Trophoblast cell (in vitro differentiated cells and primary cell): ENCODE results near the gene EHF.

Experiments
- DNase-seq, 2 donors: peaks; one replicate each; pipeline ENCODE4 v3.0.0-alpha.2; 2016
- H2AFZ ChIP-seq: 2 replicates; pipeline ENCODE4 v1.6.1; 2013; ENCODE audit warnings: low read length, moderate library complexity, mild to moderate bottlenecking; ENCODE audit not compliant: insufficient read depth, poor library complexity
- H2AK5ac ChIP-seq: 2 replicates; pipeline ENCODE4 v1.6.1; 2013; ENCODE audit warnings: mild to moderate bottlenecking, low read length
- H2BK120ac ChIP-seq: 2 replicates; pipeline ENCODE4 v1.6.1; 2013; ENCODE audit warnings: low read length, mild to moderate bottlenecking, moderate library complexity; ENCODE audit not compliant: insufficient read depth, poor library complexity
- H2BK12ac ChIP-seq: 2 replicates; pipeline ENCODE4 v1.6.1; 2013; ENCODE audit warnings: mild to moderate bottlenecking, low read length, moderate library complexity
- H2BK5ac ChIP-seq: 2 replicates; pipeline ENCODE4 v1.6.1; 2013; ENCODE audit warnings: low read length, low read depth, moderate library complexity, mild to moderate bottlenecking; ENCODE audit not compliant: poor library complexity
- H3K14ac ChIP-seq: 2 replicates; pipeline ENCODE4 v1.6.1; 2013; ENCODE audit warnings: mild to moderate bottlenecking, low read length
- H3K18ac ChIP-seq: 2 replicates; pipeline ENCODE4 v1.6.1; 2013; ENCODE audit warnings: mild to moderate bottlenecking, low read length
- H3K23ac ChIP-seq: 2 replicates; pipeline ENCODE4 v1.6.1; 2013; ENCODE audit warnings: low read length
- H3K27ac ChIP-seq: 2 replicates; pipeline ENCODE4 v1.5.1; 2013; ENCODE audit warnings: low read depth, mild to moderate bottlenecking, inconsistent platforms, low read length, moderate library complexity
- H3K27me3 ChIP-seq: 2 replicates; pipeline ENCODE4 v1.6.1; 2013; ENCODE audit warnings: inconsistent platforms, mild to moderate bottlenecking, low read length, moderate library complexity; ENCODE audit not compliant: insufficient read depth
- H3K36me3 ChIP-seq, 2 experiments: 1 replicate in 1 of 2; 2 replicates in 1 of 2; pipeline ENCODE4 v1.6.1; 2013; ENCODE audit warnings: low read length in 2 of 2, mild to moderate bottlenecking in 2 of 2, moderate library complexity in 1 of 2; ENCODE audit not compliant: insufficient read depth in 2 of 2, control insufficient read depth in 1 of 2
- H3K4ac ChIP-seq: 2 replicates; pipeline ENCODE4 v1.6.1; 2013; ENCODE audit warnings: low read depth, mild to moderate bottlenecking, low read length, moderate library complexity
- H3K4me1 ChIP-seq, 2 experiments: 1 replicate in 1 of 2; 2 replicates in 1 of 2; pipeline ENCODE4 v1.6.1; 2013; ENCODE audit warnings: low read length in 2 of 2, mild to moderate bottlenecking in 2 of 2, moderate library complexity in 1 of 2; ENCODE audit not compliant: insufficient read depth in 2 of 2, control insufficient read depth in 1 of 2
- H3K4me2 ChIP-seq: 2 replicates; pipeline ENCODE4 v1.6.1; 2013; ENCODE audit warnings: inconsistent platforms, mild to moderate bottlenecking, low read length, moderate library complexity
- H3K4me3 ChIP-seq: 2 replicates; pipeline ENCODE4 v1.5.1; 2013; ENCODE audit warnings: mild to moderate bottlenecking, low read depth, low read length, inconsistent platforms
- H3K79me1 ChIP-seq: one replicate; pipeline ENCODE4 v1.6.1; 2013; ENCODE audit warnings: low read length
- H3K79me2 ChIP-seq: 2 replicates; pipeline ENCODE4 v1.6.1; 2013; ENCODE audit warnings: low read length, mild to moderate bottlenecking; ENCODE audit not compliant: control insufficient read depth, insufficient read depth, poor library complexity
- H3K9ac ChIP-seq: 2 replicates; pipeline ENCODE4 v1.6.1; 2013; ENCODE audit warnings: mild to moderate bottlenecking, low read length
- H3K9me3 ChIP-seq: 2 replicates; pipeline ENCODE4 v1.6.1; 2013; ENCODE audit warnings: low read depth, mild to moderate bottlenecking, control low read depth, inconsistent platforms, low read length; ENCODE audit not compliant: insufficient read depth
- H4K12ac ChIP-seq: 2 replicates; pipeline ENCODE4 v1.6.1; 2013; ENCODE audit warnings: low read depth, mild to moderate bottlenecking, low read length, moderate library complexity
- H4K8ac ChIP-seq: 2 replicates; pipeline ENCODE4 v1.6.1; 2013; ENCODE audit warnings: low read depth, mild to moderate bottlenecking, low read length, moderate library complexity
- H4K91ac ChIP-seq: one replicate; pipeline ENCODE4 v1.6.1; 2013; ENCODE audit warnings: low read depth, mild to moderate bottlenecking, low read length, moderate library complexity
- WGBS: extraction: QIAGEN DNeasy Blood & Tissue Kit; methylation state at CpG from one replicate; pipeline ENCODE4 v1.1.7; 2013; ENCODE audit warnings: missing lambda C conversion rate; ENCODE audit not compliant: insufficient read length, insufficient coverage; ENCODE audit errors: extremely low coverage; 5-methylcytosine and 5-hydroxymethylcytosine counted together

The EHF gene

DNA sequence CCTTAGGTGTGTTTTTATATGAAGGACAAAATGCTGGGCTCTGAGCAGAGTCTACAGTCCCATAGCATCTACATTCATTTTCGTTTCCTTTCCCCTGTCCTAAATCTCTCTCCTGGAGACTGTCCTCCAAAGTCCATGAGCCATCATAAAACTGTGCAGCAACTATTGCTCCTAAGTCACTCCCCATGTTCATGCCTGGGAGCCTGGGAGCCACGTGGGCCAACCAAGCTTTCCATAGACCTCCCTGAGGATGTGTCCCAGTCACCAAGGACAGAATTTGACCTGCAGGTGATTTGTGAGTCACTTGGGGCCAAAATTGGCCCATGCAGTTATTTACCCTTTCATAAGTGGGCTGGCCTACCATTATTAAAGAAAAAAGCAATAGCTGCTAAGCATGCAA is 28.7 kb downstream of the EHF start:
- Histone ChIP-seq H3K23ac (no peak overlapping the region), H4K12ac (no peak overlapping the region), H3K4me3 (no peak overlapping the region), H3K36me3 (no peaks in the 10 kb centered on the region), H3K18ac (no peak overlapping the region), H2BK5ac (no peak overlapping the region), H3K79me2 (no peaks in the 10 kb centered on the region), H3K14ac (no peak overlapping the region), H3K27ac (no peak overlapping the region), H2AFZ (no peak overlapping the region), H3K4me2 (no peak overlapping the region), H3K9me3 (peaks cover 1% of the 10 kb centered on the region), H3K9ac (no peak overlapping the region), H3K4ac (no peak overlapping the region), H3K27me3 (no peaks in the 10 kb centered on the region), H3K79me1 (no peaks in the 10 kb centered on the region), H2BK120ac (no peak overlapping the region), H2AK5ac (no peak overlapping the region), H3K4me1 (peaks cover under 1 to 1% of the 10 kb centered on the region in 2 experiments), H2BK12ac (no peak overlapping the region), H4K91ac (no peak overlapping the region), H4K8ac (no peak overlapping the region)
- WGBS: no CpG with 5 or more reads among the region's 2 CpGs
- no peak for DNase-seq

DNA sequence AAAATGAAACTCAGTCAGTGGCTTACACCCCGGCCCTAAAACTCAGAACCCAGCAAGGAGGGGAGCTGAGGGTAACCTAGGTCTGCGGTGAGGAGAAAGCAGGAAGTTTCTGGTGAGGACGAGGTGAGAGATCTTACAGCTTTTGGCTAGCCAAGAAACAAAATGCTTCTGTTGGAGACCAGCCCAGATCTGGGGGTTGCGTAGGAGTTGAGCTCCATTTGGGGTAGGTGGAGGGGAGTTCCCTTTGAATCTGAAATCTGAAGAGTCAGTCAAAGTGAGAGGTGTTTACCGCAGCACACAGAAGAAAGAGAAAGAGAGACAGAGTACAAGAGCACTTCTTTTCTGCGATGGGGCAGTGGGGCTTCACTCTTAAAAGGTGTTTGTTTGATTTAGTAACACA is 29.6 kb downstream of the EHF start:
- Histone ChIP-seq H3K4ac (no peak overlapping the region), H3K18ac (no peak overlapping the region), H3K36me3 (no peaks in the 10 kb centered on the region), H3K27ac (no peak overlapping the region), H3K9me3 (peaks cover 1% of the 10 kb centered on the region), H3K79me1 (no peaks in the 10 kb centered on the region), H2BK5ac (no peak overlapping the region), H3K14ac (no peak overlapping the region), H4K91ac (no peak overlapping the region), H3K4me3 (no peak overlapping the region), H3K23ac (no peak overlapping the region), H3K4me1 (no peaks in the 10 kb centered on the region), H2BK12ac (no peak overlapping the region), H3K4me2 (no peak overlapping the region), H4K8ac (no peak overlapping the region), H3K9ac (no peak overlapping the region), H3K79me2 (no peaks in the 10 kb centered on the region), H3K27me3 (no peaks in the 10 kb centered on the region), H2BK120ac (no peak overlapping the region), H2AFZ (no peak overlapping the region), H4K12ac (no peak overlapping the region), H2AK5ac (no peak overlapping the region)
- no peak for DNase-seq
- WGBS: no CpG with 5 or more reads among the region's 6 CpGs

DNA sequence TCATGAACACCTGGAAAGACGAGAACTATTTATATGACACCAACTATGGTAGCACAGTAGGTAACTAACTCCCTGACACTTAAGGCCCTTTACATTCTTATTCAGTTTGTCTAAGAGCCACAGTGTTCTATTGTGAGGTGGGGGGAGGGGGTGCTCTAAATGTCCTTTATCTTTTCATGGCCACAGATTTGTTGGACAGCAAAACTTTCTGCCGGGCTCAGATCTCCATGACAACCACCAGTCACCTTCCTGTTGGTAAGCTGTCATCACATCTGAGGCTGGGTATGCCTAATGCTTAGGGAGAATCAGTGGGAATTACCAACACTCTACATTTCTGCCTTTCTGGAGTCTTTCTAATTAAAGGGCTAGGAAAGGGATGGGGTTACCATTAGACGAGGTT is 30.7 kb downstream of the EHF start:
- no peak overlapping the region for H3K4me3 ChIP-seq
- no peaks in the 10 kb centered on the region for H3K27me3 ChIP-seq
- no peak for DNase-seq
- no peak overlapping the region for H3K9ac ChIP-seq
- no peaks in the 10 kb centered on the region for H3K4me1 ChIP-seq
- H3K4me2 ChIP-seq: no peak overlapping the region
- H2BK12ac ChIP-seq: no peak overlapping the region
- H3K23ac ChIP-seq: no peak overlapping the region
- H3K36me3 ChIP-seq: no peaks in the 10 kb centered on the region
- no peak overlapping the region for H3K27ac ChIP-seq
- no peak overlapping the region for H2AK5ac ChIP-seq
- H3K18ac ChIP-seq: no peak overlapping the region
- H2BK5ac ChIP-seq: no peak overlapping the region
- no peaks in the 10 kb centered on the region for H3K9me3 ChIP-seq
- no peaks in the 10 kb centered on the region for H3K79me2 ChIP-seq
- H3K79me1 ChIP-seq: no peaks in the 10 kb centered on the region
- H3K4ac ChIP-seq: no peak overlapping the region
- no peak overlapping the region for H3K14ac ChIP-seq
- no peak overlapping the region for H4K91ac ChIP-seq
- H2AFZ ChIP-seq: no peak overlapping the region
- no peak overlapping the region for H2BK120ac ChIP-seq
- no peak overlapping the region for H4K8ac ChIP-seq
- H4K12ac ChIP-seq: no peak overlapping the region
- no CpG with 5 or more reads among the region's 3 CpGs for WGBS

DNA sequence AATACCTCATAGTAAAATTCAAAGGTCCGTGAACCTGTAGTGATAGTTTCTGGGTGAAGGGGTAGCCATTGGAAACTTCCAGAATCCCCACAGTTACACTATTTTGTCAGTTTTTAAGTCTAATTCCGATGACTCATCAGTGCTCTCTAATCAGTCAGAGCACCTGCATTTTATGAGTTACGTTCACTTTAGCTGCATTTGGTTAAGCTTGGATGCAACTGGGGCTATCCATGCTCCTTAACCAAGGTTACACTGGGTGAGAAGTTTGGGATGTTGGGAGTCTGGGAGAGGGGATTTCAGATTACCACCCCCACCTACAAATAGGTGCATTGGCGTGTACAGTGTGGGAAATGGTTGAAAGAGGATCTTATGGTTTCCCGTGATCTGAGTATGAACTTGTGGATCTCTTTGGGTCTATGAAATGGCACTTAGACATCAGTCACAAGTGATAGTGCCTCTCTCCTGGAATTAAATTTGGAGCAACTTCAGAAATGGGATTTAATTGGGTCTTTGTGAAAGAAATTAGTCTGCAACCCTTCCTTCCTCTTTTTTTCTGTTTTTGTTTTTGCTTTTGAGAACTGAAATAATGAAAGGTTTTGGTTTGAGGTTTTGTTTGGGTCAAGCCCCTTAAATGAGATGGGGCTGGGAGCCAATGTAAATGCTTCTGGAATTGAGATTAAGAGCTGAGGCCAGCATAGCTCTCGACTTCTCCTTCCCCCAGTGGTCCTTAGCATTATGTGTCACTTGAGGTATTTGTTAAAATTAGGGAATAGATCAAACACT is 31.5 kb downstream of the EHF start:
- Histone ChIP-seq H2BK5ac (no peak overlapping the region), H4K12ac (no peak overlapping the region), H4K91ac (no peak overlapping the region), H3K14ac (no peak overlapping the region), H2BK120ac (no peak overlapping the region), H3K79me2 (no peaks in the 10 kb centered on the region), H3K4ac (no peak overlapping the region), H3K4me1 (no peaks in the 10 kb centered on the region), H2AFZ (no peak overlapping the region), H3K9me3 (no peaks in the 10 kb centered on the region), H3K36me3 (no peaks in the 10 kb centered on the region), H3K9ac (no peak overlapping the region), H2BK12ac (no peak overlapping the region), H3K18ac (no peak overlapping the region), H3K4me3 (no peak overlapping the region), H4K8ac (no peak overlapping the region), H3K79me1 (no peaks in the 10 kb centered on the region), H3K27me3 (no peaks in the 10 kb centered on the region), H3K4me2 (no peak overlapping the region), H2AK5ac (no peak overlapping the region), H3K27ac (no peak overlapping the region), H3K23ac (no peak overlapping the region)
- WGBS: no CpG with 5 or more reads among the region's 6 CpGs
- DNase-seq: no peak
